Measurements from ENCODE around the gene GMNC.

DNA sequence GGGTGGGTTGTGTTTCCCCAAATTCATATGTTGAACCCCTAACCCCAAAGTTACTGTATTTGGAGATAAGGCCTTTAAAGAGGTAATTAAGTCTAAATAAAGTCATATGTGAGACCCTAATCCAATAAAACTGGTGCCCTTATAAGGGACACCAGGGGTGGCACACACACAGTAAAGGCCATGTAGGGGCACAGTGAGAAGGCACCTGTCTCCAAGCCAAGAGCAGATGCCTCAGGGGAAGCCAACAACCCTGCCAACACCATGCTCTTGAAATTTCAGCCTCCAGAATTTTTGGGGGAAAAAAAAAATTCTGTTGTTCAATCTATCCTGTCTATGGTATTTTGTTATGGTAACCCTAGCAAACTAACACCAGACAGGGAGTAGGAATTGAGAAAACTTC, 1.5 kb upstream of the GMNC start:
- TF ChIP-seq, protein P1, sequence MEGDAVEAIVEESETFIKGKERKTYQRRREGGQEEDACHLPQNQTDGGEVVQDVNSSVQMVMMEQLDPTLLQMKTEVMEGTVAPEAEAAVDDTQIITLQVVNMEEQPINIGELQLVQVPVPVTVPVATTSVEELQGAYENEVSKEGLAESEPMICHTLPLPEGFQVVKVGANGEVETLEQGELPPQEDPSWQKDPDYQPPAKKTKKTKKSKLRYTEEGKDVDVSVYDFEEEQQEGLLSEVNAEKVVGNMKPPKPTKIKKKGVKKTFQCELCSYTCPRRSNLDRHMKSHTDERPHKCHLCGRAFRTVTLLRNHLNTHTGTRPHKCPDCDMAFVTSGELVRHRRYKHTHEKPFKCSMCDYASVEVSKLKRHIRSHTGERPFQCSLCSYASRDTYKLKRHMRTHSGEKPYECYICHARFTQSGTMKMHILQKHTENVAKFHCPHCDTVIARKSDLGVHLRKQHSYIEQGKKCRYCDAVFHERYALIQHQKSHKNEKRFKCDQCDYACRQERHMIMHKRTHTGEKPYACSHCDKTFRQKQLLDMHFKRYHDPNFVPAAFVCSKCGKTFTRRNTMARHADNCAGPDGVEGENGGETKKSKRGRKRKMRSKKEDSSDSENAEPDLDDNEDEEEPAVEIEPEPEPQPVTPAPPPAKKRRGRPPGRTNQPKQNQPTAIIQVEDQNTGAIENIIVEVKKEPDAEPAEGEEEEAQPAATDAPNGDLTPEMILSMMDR (IDR thresholded peaks at IDR 0.05), result no peak
- TF ChIP-seq POLR2A (IDR thresholded peaks at IDR 0.05), result no peak
